SK-N-SH (cell line): Measurements from ENCODE around the gene FHDC1. TPM values are rescaled to one million over a fixed set of nuclear protein-coding genes. Genes with fewer than 3 reads are reported as not detected.

ENCODE experiments used
- CTCF ChIA-PET: fragments of 300-600, 350-600 bp; formaldehyde crosslinking; extraction: SDS; loops from one replicate; lab custom pipeline; 2021; lab: Yijun Ruan, JAX
- POLR2A ChIA-PET: fragments of 350-600 bp; sonication (Branson Sonifier 250); formaldehyde crosslinking; extraction: SDS; loops from one replicate; lab custom pipeline; 2020; ENCODE audit warnings: antibody characterized with exemption, inconsistent platforms; lab: Yijun Ruan, JAX
- DNase-seq: peaks from one replicate; pipeline ENCODE4 v3.0.0; 2012
- H2AFZ ChIP-seq: fragments of 200-600 bp; sonication (generic); 2 replicates; pipeline ENCODE4 v1.8.1; 2016; ENCODE audit warnings: antibody characterized with exemption, mild to moderate bottlenecking, low read depth
- H3F3A ChIP-seq: fragments of 200-600 bp; sonication (generic); replicated peaks from 2 replicates; pipeline ENCODE3; 2016; ENCODE audit warnings: antibody characterized with exemption, mild to moderate bottlenecking; ENCODE audit not compliant: insufficient read depth
- H3K27ac ChIP-seq, 2 experiments: fragments of 200-500 bp in 1 of 2; fragments of 200-600 bp in 1 of 2; sonication (Bioruptor generic) in 1 of 2; sonication (generic), shearing (Covaris generic) in 1 of 2; 2 replicates each; pipeline versions ENCODE4 v1.5.1 to v1.6.1; 2014 to 2016; ENCODE audit warnings: low read depth in 2 of 2, inconsistent platforms in 1 of 2, low read length in 1 of 2, mild to moderate bottlenecking in 1 of 2, mixed read lengths in 1 of 2
- H3K27me3 ChIP-seq: fragments of 200-600 bp; sonication (generic), shearing (Covaris generic); 2 replicates; pipeline ENCODE4 v1.6.1; 2016; ENCODE audit warnings: mixed run types; ENCODE audit not compliant: insufficient read depth
- H3K36me3 ChIP-seq, 2 experiments: fragments of 200-500 bp in 1 of 2; fragments of 200-600 bp in 1 of 2; sonication (Bioruptor generic) in 1 of 2; sonication (generic) in 1 of 2; replicated peaks in 1 of 2; 2 replicates each; pipeline versions ENCODE3 to v1.5.1; 2014 to 2016; ENCODE audit warnings: low read length in 1 of 2, mild to moderate bottlenecking in 1 of 2; ENCODE audit not compliant: insufficient read depth in 2 of 2, control insufficient read depth in 1 of 2
- H3K4me1 ChIP-seq, 2 experiments: fragments of 200-500 bp in 1 of 2; fragments of 200-600 bp in 1 of 2; sonication (Bioruptor generic) in 1 of 2; sonication (generic), shearing (Covaris generic) in 1 of 2; 2 replicates each; pipeline versions ENCODE4 v1.5.1 to v1.6.1; 2014 to 2016; ENCODE audit warnings: low read depth in 1 of 2, low read length in 1 of 2, mixed run types in 1 of 2; ENCODE audit not compliant: insufficient read depth in 2 of 2, control insufficient read depth in 1 of 2
- H3K4me2 ChIP-seq: fragments of 200-600 bp; sonication (generic), shearing (Covaris generic); 2 replicates; pipeline ENCODE4 v1.6.1; 2017; ENCODE audit warnings: mixed run types
- H3K4me3 ChIP-seq, 2 experiments: fragments of 200-500 bp in 1 of 2; fragments of 200-600 bp in 1 of 2; sonication (Bioruptor generic) in 1 of 2; sonication (generic), shearing (Covaris generic) in 1 of 2; 2 replicates each; pipeline versions ENCODE4 v1.5.1 to v1.8.1; 2014 to 2016; ENCODE audit warnings: low read depth in 2 of 2, inconsistent platforms in 1 of 2, low read length in 1 of 2, mild to moderate bottlenecking in 1 of 2, mixed read lengths in 1 of 2, moderate library complexity in 1 of 2
- H3K79me2 ChIP-seq: fragments of 200-600 bp; sonication (generic); 2 replicates; pipeline ENCODE4 v1.8.1; 2017; ENCODE audit warnings: mild to moderate bottlenecking; ENCODE audit not compliant: insufficient read depth
- H3K9ac ChIP-seq: fragments of 200-600 bp; sonication (generic); 2 replicates; pipeline ENCODE4 v1.6.1; 2017; ENCODE audit warnings: mixed run types
- H3K9me2 ChIP-seq: fragments of 200-600 bp; sonication (generic); 2 replicates; pipeline ENCODE4 v1.6.1; 2017; ENCODE audit warnings: mixed run types
- H3K9me3 ChIP-seq: fragments of 200-600 bp; sonication (generic); 2 replicates; pipeline ENCODE4 v1.6.1; 2017; ENCODE audit warnings: mixed run types, mild to moderate bottlenecking, moderate library complexity
- H4K20me1 ChIP-seq: fragments of 200-600 bp; sonication (generic); 2 replicates; pipeline ENCODE4 v1.6.1; 2017; ENCODE audit warnings: mild to moderate bottlenecking, mixed run types; ENCODE audit not compliant: insufficient read depth
- CHD2 ChIP-seq: fragments of 150-350 bp; IDR thresholded peaks from 2 replicates; pipeline ENCODE4 v1.6.1; 2018; ENCODE audit warnings: low read length; ENCODE audit not compliant: partially characterized antibody
- ELF1 ChIP-seq: IDR thresholded peaks from 2 replicates; pipeline ENCODE4 v1.4.0; 2012
- FOXJ3 ChIP-seq: sonication (generic); formaldehyde crosslinking; IDR thresholded peaks from 2 replicates; pipeline ENCODE4 v1.5.1; 2020; ENCODE audit warnings: mild to moderate bottlenecking, missing genetic modification reagents
- JUND ChIP-seq: IDR thresholded peaks from 2 replicates; pipeline ENCODE4 v1.4.0; 2012
- NRF1 ChIP-seq: IDR thresholded peaks from 2 replicates; pipeline ENCODE4 v1.6.1; 2012; ENCODE audit warnings: low read depth, mild to moderate bottlenecking, low read length
- POLR2AphosphoS5 ChIP-seq: IDR thresholded peaks from 2 replicates; pipeline ENCODE4 v1.6.1; 2012; ENCODE audit warnings: low read depth, low read length
- RFX5 ChIP-seq: IDR thresholded peaks from 2 replicates; pipeline ENCODE4 v1.6.1; 2012; ENCODE audit warnings: mild to moderate bottlenecking, improper control_type of control experiment, low read length
- RXRA ChIP-seq: IDR thresholded peaks from 2 replicates; pipeline ENCODE4 v1.4.0; 2012; ENCODE audit warnings: low read depth, mild to moderate bottlenecking, borderline replicate concordance
- TAF1 ChIP-seq: IDR thresholded peaks from 2 replicates; pipeline ENCODE4 v1.6.1; 2012; ENCODE audit warnings: low read depth, mild to moderate bottlenecking, low read length, moderate library complexity, borderline replicate concordance
- WGBS: methylation state at CpG from one replicate; pipeline ENCODE4 v1.1.6; 2017; ENCODE audit warnings: low lambda C conversion rate; 5-methylcytosine and 5-hydroxymethylcytosine counted together
- polyA plus RNA-seq, 3 experiments: library from polyadenylated mRNA; depleted of rRNA; stranded (reverse); fragments of >200 nt; gene quantifications; 2 replicates each; pipeline ENCODE4 v1.2.3, GENCODE V29; 2012
- TF ChIP-seq, protein P1 (sequence below): fragments of 150-350 bp; IDR thresholded peaks from 2 replicates; pipeline ENCODE4 v1.6.1; 2016; ENCODE audit warnings: mild to moderate bottlenecking, low read depth, low read length
- TF ChIP-seq, protein P2 (sequence below): IDR thresholded peaks from 2 replicates; pipeline ENCODE4 v1.4.0; 2012; ENCODE audit warnings: low read depth, borderline replicate concordance

Gene FHDC1
- polyA plus RNA-seq, 1 of the 3 experiments (the other 2 are of a cell fraction): 0.02 TPM

DNA sequence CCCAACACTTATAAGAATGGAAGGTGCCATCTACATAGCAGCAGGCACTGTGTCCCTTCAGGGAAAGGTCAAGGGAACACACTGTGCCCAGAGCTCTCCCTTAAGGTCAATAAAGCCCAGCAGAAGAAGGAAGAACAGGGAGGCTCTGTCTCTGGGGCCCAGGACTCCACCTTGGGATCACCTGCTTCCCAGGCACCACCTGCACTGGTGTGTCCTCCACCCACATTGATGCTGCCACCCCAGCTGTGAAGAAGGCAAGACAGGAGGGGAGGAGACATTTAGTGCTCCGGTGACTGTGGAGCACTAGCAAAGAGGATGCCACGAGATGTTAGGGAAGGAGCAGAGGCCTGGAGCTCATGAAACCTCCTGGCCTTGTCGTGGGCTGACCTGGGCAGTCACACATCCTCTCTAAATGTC lies 53.4 kb downstream of the FHDC1 start:
- H3K79me2 ChIP-seq: no peaks in the 10 kb centered on the region
- H3K9me2 ChIP-seq: no peaks in the 10 kb centered on the region
- WGBS: 42% methylated on average over 3 of the region's 3 CpGs
- H3K27ac ChIP-seq: no peak overlapping the region
- no peak overlapping the region for H3K4me3 ChIP-seq
- H3K9ac ChIP-seq: no peak overlapping the region
- TF ChIP-seq RXRA: no peak
- TF ChIP-seq JUND: no peak
- TF ChIP-seq POLR2AphosphoS5: no peak
- TF ChIP-seq ELF1: no peak
- no peak for TF ChIP-seq TAF1
- TF ChIP-seq NRF1: no peak
- TF ChIP-seq, protein P1, sequence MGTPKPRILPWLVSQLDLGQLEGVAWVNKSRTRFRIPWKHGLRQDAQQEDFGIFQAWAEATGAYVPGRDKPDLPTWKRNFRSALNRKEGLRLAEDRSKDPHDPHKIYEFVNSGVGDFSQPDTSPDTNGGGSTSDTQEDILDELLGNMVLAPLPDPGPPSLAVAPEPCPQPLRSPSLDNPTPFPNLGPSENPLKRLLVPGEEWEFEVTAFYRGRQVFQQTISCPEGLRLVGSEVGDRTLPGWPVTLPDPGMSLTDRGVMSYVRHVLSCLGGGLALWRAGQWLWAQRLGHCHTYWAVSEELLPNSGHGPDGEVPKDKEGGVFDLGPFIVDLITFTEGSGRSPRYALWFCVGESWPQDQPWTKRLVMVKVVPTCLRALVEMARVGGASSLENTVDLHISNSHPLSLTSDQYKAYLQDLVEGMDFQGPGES: no peak
- TF ChIP-seq, protein P2, sequence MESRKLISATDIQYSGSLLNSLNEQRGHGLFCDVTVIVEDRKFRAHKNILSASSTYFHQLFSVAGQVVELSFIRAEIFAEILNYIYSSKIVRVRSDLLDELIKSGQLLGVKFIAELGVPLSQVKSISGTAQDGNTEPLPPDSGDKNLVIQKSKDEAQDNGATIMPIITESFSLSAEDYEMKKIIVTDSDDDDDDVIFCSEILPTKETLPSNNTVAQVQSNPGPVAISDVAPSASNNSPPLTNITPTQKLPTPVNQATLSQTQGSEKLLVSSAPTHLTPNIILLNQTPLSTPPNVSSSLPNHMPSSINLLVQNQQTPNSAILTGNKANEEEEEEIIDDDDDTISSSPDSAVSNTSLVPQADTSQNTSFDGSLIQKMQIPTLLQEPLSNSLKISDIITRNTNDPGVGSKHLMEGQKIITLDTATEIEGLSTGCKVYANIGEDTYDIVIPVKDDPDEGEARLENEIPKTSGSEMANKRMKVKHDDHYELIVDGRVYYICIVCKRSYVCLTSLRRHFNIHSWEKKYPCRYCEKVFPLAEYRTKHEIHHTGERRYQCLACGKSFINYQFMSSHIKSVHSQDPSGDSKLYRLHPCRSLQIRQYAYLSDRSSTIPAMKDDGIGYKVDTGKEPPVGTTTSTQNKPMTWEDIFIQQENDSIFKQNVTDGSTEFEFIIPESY: no peak
- no peak for TF ChIP-seq CHD2
- no peak for TF ChIP-seq RFX5
- TF ChIP-seq FOXJ3 (CRISPR knock-in tag): no peak
- POLR2A ChIA-PET: no interaction called here
- no peaks in the 10 kb centered on the region for H3K36me3 ChIP-seq
- no peaks in the 10 kb centered on the region for H4K20me1 ChIP-seq
- CTCF ChIA-PET: no interaction called here
- H2AFZ ChIP-seq: no peak overlapping the region
- H3K9me3 ChIP-seq: no peaks in the 10 kb centered on the region
- peaks cover 0 to 3% of the 10 kb centered on the region in 2 experiments; a peak in 1 of 4 replicates for H3K4me1 ChIP-seq
- H3K4me2 ChIP-seq: no peak overlapping the region
- H3K27me3 ChIP-seq: no peaks in the 10 kb centered on the region
- DNase-seq: no peak
- no peaks in the 10 kb centered on the region for H3F3A ChIP-seq

DNA sequence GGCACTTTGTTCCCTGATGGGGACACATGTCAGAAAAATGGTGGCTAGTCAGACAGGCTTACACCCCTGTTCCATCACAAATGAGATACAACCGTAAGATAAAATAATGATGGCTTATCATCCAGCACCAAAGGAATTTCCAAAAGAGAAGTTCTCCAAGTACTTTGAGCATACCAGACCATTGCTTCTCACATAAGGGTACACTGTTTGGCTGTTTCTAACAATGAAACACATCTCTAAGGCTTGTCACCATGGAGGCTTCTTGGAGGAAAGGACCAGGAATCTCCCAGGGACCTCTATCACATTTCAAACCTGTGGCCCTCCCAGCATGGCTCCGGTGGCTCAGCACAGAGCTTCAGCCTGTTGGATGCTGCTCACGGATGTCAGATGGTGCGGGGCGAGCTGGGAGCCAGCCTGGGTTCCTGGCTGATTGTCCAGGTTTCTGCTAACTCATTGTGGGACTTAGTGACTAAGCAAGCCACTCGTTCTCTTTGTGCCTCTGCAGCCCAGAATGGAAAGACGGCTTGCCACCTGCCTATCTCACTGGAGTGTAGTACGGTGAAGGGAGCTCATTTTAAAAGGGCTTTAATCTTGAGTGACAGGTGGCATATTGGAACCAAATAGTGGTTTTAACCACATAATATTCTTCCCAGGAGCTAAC lies 54.5 kb downstream of the FHDC1 start:
- CTCF ChIA-PET: interaction anchor here (0.9 to 1.3 kb wide), 2 partner anchors 16 to 94 kb away, joined by 3 to 4 read pairs; no protein-coding TSS in a partner anchor
- Histone ChIP-seq H3K9ac (no peak overlapping the region), H4K20me1 (no peaks in the 10 kb centered on the region), H2AFZ (no peak overlapping the region), H3K4me3 (no peak overlapping the region), H3K4me1 (peaks cover 0 to 3% of the 10 kb centered on the region in 2 experiments; a peak in 1 of 4 replicates), H3K79me2 (no peaks in the 10 kb centered on the region), H3K27me3 (no peaks in the 10 kb centered on the region), H3K9me3 (no peaks in the 10 kb centered on the region), H3K4me2 (no peak overlapping the region)
- 78% methylated on average over 8 of the region's 8 CpGs for WGBS
- no peak for DNase-seq
- POLR2A ChIA-PET: no interaction called here
- TF ChIP-seq, protein P1: no peak
- TF ChIP-seq, all 33 proteins: peak for 0
- Histone ChIP-seq H3F3A (no peaks in the 10 kb centered on the region), H3K9me2 (no peaks in the 10 kb centered on the region), H3K27ac (no peak overlapping the region), H3K36me3 (no peaks in the 10 kb centered on the region)
